Omental fat pad (tissue), 4 donors: ENCODE measurements around the gene CDH15. TPM values are rescaled to one million over a fixed set of nuclear protein-coding genes. Genes with fewer than 3 reads are reported as not detected.

ENCODE experiments used
- ATAC-seq: fragments of 150-250 bp; one replicate; pipeline ENCODE4 v1.9.1; 2016; ENCODE audit warnings: mild to moderate bottlenecking, moderate library complexity; ENCODE audit not compliant: low FRiP score
- DNase-seq: peaks from one replicate; pipeline ENCODE4 v3.0.0-alpha.2; 2019; ENCODE audit warnings: low spot score
- CTCF ChIP-seq, 3 donors: fragments of 450-650 bp; IDR thresholded peaks; one replicate each; pipeline ENCODE4 v1.5.1; 2016 to 2017; ENCODE audit warnings: antibody characterized with exemption in 3 of 3, mild to moderate bottlenecking in 3 of 3, moderate library complexity in 2 of 3
- total RNA-seq, 4 donors: library from RNA; depleted of rRNA; stranded (reverse); fragments of >200 nt; gene quantifications; one replicate each; pipeline ENCODE4 v1.1.0, GENCODE V29; 2016

CDH15 gene
- total RNA-seq, 4 donors from 2014 or later = not detected

DNA sequence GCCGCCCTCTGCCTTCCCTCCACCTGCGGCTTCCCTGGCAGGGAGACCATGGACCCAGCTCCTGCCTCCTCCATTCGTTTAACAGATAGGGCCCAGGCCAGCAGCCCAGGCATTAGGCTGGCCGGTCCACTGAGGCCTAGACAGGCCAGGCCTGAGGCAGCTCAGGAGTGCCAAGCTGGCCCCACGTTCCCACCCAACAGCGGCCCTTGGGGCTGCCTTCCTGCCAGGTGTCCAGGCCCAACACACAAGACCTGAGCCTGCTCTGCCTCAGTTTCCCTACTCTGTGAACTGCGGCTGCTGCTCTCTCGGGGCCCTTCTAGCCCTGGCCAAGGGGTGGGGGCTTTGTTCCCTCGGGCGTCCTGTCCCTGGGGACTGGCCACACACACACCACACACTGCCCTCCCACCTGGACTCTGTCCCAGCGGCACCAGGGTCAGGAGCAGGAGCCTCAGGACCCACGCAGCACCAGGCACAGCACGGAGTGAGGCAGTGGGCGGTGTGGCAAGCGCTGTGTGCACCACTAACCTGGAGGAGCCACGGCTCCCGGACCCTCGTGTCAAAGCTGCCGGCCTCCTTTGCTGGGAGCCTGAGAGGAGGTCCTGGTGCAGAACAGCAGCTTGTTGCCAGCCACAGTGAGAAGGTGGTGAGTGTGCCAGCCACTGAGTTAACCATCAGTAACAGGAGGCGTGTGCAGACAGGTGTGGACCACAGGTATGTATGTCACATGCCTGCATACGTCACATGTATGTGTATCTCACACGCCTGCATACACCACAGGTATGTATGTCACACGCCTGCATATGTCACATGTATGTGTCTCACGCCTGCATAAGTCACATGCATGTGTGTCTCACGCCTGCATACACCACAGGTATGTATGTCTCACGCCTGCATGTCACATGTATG, 14.6 kb upstream of the CDH15 start:
- ATAC-seq (no peak), DNase-seq (no peak)
- TF ChIP-seq CTCF (IDR thresholded peaks at IDR 0.05) = no peak

- DNase-seq (no peak), ATAC-seq (no peak)
- TF ChIP-seq CTCF (IDR thresholded peaks at IDR 0.05) = no peak
These were observed 13.8 kb upstream of the CDH15 start for GRCh38 chr16:89157778-89158177.

- no peak for ATAC-seq
- TF ChIP-seq CTCF (IDR thresholded peaks at IDR 0.05) = no peak
- no peak for DNase-seq
These were observed 12.3 kb upstream of the CDH15 start for GRCh38 chr16:89159066-89159849.

GRCh38 chr16:89159850-89160354, 11.6 kb upstream of the CDH15 start:
- no peak for DNase-seq
- no peak for ATAC-seq
- no peak for TF ChIP-seq CTCF (IDR thresholded peaks at IDR 0.05)

GRCh38 chr16:89160977-89161701, 10.4 kb upstream of the CDH15 start:
- DNase-seq (no peak), ATAC-seq (no peak)
- TF ChIP-seq CTCF (IDR thresholded peaks at IDR 0.05) = no peak

- TF ChIP-seq CTCF (IDR thresholded peaks at IDR 0.05) = no peak
These were observed 9.5 kb upstream of the CDH15 start for GRCh38 chr16:89161763-89162713.

More at GRCh38 chr16:89161763-89162713, 9.5 kb upstream of the CDH15 start:
- ATAC-seq (no peak), DNase-seq (no peak)
